GM18870 (cell line): ENCODE results near the gene KCNIP4.

Source experiments
- ATAC-seq: cut with Tn5 transposase; IDR thresholded peaks from one replicate; pipeline ENCODE4 v1.9.1; 2021; ENCODE audit warnings: moderate library complexity; ENCODE audit not compliant: unreplicated experiment

The KCNIP4 gene

GRCh38 chr4:20890761-20891160 lies 1057.8 kb downstream of the KCNIP4 start:
- ATAC-seq, result no peak

GRCh38 chr4:20889901-20890300 lies 1058.7 kb downstream of the KCNIP4 start:
- ATAC-seq, result no peak

DNA sequence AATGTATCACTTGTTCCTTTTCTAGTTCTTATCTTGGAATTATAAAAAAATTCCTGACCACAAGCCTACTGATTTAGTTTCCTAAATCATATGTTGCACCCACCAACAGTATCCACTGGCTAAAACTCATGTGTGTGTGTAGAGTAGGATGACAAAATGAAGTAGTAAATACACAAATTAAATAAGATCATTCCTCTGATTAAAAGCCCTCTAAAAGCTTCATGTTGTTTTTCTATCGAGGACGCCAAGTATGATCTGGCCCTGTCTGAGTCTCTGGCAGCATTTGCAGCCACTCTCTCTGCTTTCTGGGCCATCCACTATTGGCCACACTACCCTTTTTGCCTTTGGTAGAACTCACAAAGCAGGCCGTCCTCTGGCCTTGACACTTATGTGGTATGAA lies 1064.9 kb downstream of the KCNIP4 start:
- no peak for ATAC-seq

GRCh38 chr4:20883231-20883630 lies 1065.3 kb downstream of the KCNIP4 start:
- ATAC-seq, result no peak

DNA sequence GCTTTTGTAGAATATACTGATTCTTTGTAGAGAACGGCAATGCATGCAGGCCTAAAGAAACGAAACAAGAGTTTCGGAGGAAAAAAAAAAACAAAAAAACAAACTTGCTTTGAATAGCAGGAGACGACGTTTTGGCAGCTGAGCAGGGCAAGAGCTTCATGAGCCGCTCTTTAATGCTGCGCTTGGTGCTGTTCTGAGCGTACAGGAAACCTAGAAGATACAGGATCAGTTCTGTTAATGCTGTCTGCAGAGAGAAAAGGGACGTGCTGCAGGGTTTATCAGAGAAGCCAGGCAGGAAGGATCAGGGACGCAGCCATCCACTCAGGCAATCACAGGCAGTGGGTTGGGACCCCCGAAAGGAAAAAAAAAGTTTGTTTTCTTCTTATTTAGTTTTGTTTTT lies 1066.1 kb downstream of the KCNIP4 start:
- ATAC-seq, result no peak

DNA sequence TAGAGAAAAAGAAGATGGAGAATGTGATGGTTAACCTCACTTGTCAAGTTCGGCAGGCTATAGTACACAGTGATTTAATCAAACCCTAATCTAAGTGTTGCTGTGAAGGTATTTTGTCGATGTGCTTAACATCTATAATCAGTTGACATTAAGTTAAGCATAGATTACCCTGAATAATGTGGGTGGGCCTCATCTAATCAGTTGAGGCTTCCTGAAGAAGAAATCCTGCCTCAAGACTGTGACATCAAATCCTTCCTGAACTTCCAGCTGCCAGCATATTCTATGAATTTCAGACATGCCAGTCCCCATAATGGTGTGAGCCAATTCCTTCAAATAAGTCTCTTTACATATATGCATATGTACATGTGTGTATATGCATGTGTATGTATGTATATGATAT lies 1066.9 kb downstream of the KCNIP4 start:
- no peak for ATAC-seq

DNA sequence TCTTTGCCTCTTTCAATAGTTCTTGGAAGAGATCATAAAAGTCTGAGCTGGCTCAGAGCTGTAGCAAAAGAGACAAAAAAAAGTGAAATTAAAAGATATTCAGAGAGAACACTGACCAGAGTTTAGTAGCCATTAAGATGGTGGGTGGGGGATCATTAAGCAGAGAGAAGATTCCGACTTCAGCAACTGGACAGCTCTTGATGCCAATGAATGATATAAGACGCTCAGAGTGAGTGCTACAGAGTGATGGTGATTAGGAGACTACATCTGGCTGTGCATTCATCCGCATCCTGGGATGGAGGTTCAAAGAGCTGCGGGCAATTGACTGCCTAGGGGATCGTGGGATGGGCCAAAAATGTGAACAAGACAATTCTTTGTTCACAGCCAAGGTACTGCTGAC lies 1069.8 kb downstream of the KCNIP4 start:
- no peak for ATAC-seq

DNA sequence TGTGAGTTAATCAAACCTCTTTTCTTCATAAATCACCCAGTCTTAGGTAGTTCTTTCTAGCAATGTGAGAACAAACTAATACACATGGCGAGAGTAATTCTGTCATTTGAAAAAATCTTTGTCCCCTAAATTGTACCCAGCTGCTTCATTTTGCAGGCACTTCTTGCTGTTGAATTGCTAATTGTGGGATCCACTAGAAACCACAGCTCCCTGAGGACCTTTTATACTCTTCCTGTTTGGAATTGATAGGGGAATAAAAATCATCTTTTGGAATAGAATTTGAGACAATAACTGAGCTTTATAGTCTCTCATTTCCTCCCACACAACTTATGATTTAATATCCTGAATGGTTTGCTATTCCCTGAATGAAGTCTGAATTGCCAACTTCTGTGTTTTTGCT lies 1078.1 kb downstream of the KCNIP4 start:
- no peak for ATAC-seq

GRCh38 chr4:20868108-20868507 lies 1080.5 kb downstream of the KCNIP4 start:
- no peak for ATAC-seq

GRCh38 chr4:20860878-20861277 lies 1087.7 kb downstream of the KCNIP4 start:
- ATAC-seq, result no peak

DNA sequence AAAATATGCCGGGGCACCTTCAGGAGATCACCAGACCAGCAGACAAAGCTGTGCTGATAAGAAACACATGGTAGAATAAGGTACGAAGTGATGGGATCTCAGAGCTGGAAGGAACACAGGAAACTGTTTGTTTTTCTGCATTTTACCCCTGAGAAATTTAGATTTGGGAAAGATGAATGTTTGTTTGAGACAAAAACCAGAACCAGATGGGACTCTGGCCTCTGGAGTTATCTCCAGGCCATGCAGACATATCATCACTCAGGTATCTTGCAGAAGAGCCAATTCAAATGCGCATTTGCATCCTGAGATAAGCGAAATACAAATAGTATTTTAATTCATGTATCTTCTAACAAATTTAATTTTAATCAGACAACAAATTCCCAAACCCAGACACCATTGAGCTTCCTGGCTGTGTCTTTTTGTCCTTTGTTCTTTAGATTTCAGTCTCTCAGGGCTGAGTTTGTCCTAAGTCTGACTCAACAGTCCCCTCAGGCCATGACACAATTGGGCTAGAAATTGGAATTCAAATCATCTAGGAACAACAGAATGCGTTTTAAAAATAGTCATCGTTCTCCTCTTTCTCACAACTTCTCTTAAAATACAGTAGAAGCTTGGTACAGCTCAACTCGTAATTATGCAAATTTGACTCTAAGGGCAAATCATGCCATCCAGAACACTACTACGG lies 1089.3 kb downstream of the KCNIP4 start:
- no peak for ATAC-seq

DNA sequence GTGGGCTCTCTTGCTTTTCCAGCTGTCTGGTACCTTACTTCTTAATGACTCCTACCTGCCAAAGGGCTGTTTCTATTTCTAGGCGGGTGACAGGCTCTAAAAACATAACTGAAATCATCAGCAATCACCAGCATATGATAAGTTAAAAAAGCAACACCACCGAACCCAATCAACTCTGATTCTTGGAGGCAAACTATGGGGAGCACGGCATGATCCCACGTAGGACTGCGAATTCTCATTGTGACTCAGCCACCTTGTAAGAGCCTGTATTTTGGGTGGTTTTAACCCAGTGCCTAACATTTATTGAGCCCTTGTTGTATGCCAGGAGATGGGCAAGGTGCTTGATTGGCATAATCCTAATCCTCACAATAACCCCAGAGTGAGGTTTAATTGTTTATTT lies 1091.5 kb downstream of the KCNIP4 start:
- ATAC-seq, result no peak

GRCh38 chr4:20847124-20847747 lies 1101.3 kb downstream of the KCNIP4 start:
- no peak for ATAC-seq

GRCh38 chr4:20844311-20844710 lies 1104.3 kb downstream of the KCNIP4 start:
- no peak for ATAC-seq

GRCh38 chr4:20840648-20841190 lies 1107.9 kb downstream of the KCNIP4 start:
- ATAC-seq, result no peak

GRCh38 chr4:20839957-20840356 lies 1108.6 kb downstream of the KCNIP4 start:
- ATAC-seq, result no peak

DNA sequence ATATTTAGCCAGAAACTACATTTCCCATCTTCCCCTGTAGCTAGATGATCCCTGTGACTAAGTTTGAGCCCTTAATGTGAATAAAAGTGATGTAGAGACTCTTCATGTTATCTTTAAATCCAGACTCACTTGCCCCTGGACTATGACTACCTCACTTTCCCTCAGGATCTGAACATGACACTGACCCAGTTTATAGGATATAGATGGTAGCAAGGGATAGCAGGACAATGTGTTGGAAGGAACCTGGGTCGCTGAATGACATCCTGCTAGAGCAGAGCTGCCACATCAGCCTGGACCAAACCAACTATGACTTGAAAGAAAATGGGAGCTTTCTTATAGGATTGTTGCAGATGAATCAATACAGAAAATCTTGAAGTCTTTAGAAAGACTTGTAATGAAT lies 1110.1 kb downstream of the KCNIP4 start:
- no peak for ATAC-seq

DNA sequence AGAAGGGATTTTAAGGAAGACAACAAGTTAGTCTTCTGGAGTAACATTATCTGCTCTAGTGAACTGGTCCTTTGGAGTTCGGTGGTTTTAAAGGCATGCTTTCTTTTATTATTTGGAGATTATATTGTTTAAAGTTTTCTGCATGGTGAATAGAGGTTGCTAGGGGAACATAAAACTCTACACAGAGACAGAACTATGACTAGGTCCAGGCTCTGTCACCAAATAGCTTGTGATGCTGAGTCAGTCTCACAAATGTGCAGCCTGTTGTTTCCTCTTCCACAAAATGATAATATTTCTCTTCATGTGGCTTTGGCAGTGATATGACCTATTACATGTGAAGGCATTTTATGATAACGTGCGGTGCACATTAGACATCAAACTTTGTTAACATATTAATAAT lies 1115.7 kb downstream of the KCNIP4 start:
- no peak for ATAC-seq

DNA sequence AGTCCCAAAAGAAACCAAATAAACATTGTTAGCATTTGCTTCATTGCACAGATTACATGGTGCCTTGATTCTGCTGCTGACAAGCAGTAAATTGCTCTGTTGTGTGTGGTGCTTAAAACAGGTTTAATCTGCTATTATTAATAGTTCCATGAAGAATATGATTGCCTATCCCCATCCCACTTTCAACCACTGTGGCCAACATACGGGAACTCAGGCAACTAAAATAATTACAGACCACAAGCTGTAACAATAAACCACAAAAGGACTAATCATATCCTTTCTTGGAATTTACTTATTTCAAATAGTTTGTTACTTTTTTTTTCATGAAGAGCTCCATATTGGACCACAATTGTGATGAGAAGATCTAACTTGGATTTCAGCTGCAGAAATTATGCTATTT lies 1116.8 kb downstream of the KCNIP4 start:
- no peak for ATAC-seq

- no peak for ATAC-seq
Observed at GRCh38 chr4:20829617-20830357, 1118.8 kb downstream of the KCNIP4 start.

- no peak for ATAC-seq
Observed at GRCh38 chr4:20825505-20825904, 1123.1 kb downstream of the KCNIP4 start.

- no peak for ATAC-seq
Observed at GRCh38 chr4:20816287-20816686, 1132.3 kb downstream of the KCNIP4 start.
